ENCODE data around the gene ECE2.

The ECE2 gene

GRCh38 chr3:184240384-184241140 is 35.3 kb upstream of the ECE2 start:
- no peak for DNase-seq (ENCODE audit: low spot score)

GRCh38 chr3:184241141-184241446 is 34.7 kb upstream of the ECE2 start:
- no peak for DNase-seq (ENCODE audit: low spot score)

- DNase-seq (ENCODE audit: low spot score): no peak
Measured at GRCh38 chr3:184241447-184242296, 34.1 kb upstream of the ECE2 start.

GRCh38 chr3:184242297-184242685 is 33.5 kb upstream of the ECE2 start:
- DNase-seq (ENCODE audit: low spot score): no peak

- peak; percentile 78 for DNase-seq (ENCODE audit: low spot score)
Measured at GRCh38 chr3:184248454-184249411, 27.1 kb upstream of the ECE2 start, which contains the start of gene ALG3. ALG3 (minus strand) TSS chr3:184248962; CDS start chr3:184248940, 22 bp downstream.

GRCh38 chr3:184249412-184250166 is 26.2 kb upstream of the ECE2 start, which contains the start of gene EEF1AKMT4:
EEF1AKMT4 (plus strand) TSS chr3:184249672; CDS start chr3:184249695, 23 bp downstream.
- DNase-seq (ENCODE audit: low spot score): peak; percentile 93

GRCh38 chr3:184250167-184250828 is 25.5 kb upstream of the ECE2 start:
- peak; percentile 76 for DNase-seq (ENCODE audit: low spot score)

- DNase-seq (ENCODE audit: low spot score): no peak
Measured at GRCh38 chr3:184255291-184256039, 20.4 kb upstream of the ECE2 start.

- no peak for DNase-seq (ENCODE audit: low spot score)
Measured at GRCh38 chr3:184257083-184257915, 18.5 kb upstream of the ECE2 start.

- DNase-seq (ENCODE audit: low spot score): no peak
Measured at GRCh38 chr3:184258926-184259325, 16.9 kb upstream of the ECE2 start.

GRCh38 chr3:184259396-184259877 is 16.4 kb upstream of the ECE2 start:
- no peak for DNase-seq (ENCODE audit: low spot score)

GRCh38 chr3:184259878-184260723 is 15.7 kb upstream of the ECE2 start:
- DNase-seq (ENCODE audit: low spot score): peak; percentile 55

- DNase-seq (ENCODE audit: low spot score): no peak
Measured at GRCh38 chr3:184260724-184261269, 15.0 kb upstream of the ECE2 start.

GRCh38 chr3:184261270-184261853 is 14.5 kb upstream of the ECE2 start, which contains the start of gene CAMK2N2:
CAMK2N2 (minus strand) TSS chr3:184261553; CDS start chr3:184261285, 268 bp downstream.
- peak; percentile 38 for DNase-seq (ENCODE audit: low spot score)

- DNase-seq (ENCODE audit: low spot score): no peak
Measured at GRCh38 chr3:184261854-184262763, 13.7 kb upstream of the ECE2 start.

- DNase-seq (ENCODE audit: low spot score): no peak
Measured at GRCh38 chr3:184262764-184263179, 13.1 kb upstream of the ECE2 start.
